ENCODE results near the gene CFDP1. TPM values are rescaled to one million over a fixed set of nuclear protein-coding genes. Genes with fewer than 3 reads are reported as not detected.

CFDP1 gene
- total RNA-seq, 1 experiment from 2014 or later = 90.3 TPM

DNA sequence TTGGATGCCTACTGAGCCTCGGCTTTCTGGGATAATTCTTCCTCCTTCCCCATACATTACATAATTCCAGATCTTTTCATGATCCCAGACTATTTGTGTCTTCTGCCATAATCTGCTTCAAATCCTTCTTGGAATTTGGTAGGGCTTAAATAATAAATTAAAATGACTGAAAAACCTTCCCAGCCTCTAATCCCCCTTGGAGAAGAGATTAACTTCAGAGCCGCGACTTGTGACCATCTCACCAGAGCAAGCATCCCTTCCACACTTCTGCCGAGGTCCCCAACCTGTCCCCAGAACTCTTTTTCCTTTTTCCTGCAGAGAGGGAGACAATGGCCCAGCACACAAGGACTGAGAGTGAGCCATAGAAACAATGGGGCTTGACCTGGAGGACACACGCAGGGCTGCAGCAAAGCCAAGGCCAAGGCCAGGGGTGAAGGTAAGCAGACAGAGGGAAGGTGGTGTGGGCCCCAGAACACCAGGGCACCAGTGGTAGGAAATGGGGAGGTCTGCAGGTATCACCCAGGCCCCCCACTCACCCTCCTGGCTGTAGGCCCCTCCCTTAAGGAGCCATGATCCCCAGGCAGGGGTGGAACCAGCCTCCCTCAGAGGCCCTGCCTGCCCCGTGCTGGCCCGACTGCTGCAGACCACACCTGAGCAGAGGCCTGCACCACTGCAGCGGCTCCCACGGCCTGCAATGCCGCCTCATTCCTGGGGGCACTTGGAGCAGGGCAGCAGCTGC, 172.3 kb downstream of the CFDP1 start:
- Histone ChIP-seq H3K27ac (no peak overlapping the region), H3K36me3 (peaks cover 65% of the 10 kb centered on the region), H3K4me1 (replicated peaks) (peaks cover 52% of the 10 kb centered on the region), H3K4me3 (no peak overlapping the region), H3K27me3 (replicated peaks) (no peaks in the 10 kb centered on the region), H3K9me3 (replicated peaks) (peaks cover 3% of the 10 kb centered on the region; the same call in 1 of the 2 replicates)
- DNase-seq (ENCODE audit: low read depth in 1 of 2, low spot score in 2 of 2) = peak in 1 of 2 experiments; percentile 41

- peaks cover 51% of the 10 kb centered on the region for H3K4me1 ChIP-seq (replicated peaks)
- H3K36me3 ChIP-seq = peaks cover 45% of the 10 kb centered on the region
- H3K4me3 ChIP-seq = no peak overlapping the region
- H3K27ac ChIP-seq = no peak overlapping the region
- DNase-seq (ENCODE audit: low read depth in 1 of 2, low spot score in 2 of 2) = no peak
- H3K9me3 ChIP-seq (replicated peaks) = no peaks in the 10 kb centered on the region
- H3K27me3 ChIP-seq (replicated peaks) = no peaks in the 10 kb centered on the region
Observed at GRCh38 chr16:75258807-75259141, 174.5 kb downstream of the CFDP1 start.

DNA sequence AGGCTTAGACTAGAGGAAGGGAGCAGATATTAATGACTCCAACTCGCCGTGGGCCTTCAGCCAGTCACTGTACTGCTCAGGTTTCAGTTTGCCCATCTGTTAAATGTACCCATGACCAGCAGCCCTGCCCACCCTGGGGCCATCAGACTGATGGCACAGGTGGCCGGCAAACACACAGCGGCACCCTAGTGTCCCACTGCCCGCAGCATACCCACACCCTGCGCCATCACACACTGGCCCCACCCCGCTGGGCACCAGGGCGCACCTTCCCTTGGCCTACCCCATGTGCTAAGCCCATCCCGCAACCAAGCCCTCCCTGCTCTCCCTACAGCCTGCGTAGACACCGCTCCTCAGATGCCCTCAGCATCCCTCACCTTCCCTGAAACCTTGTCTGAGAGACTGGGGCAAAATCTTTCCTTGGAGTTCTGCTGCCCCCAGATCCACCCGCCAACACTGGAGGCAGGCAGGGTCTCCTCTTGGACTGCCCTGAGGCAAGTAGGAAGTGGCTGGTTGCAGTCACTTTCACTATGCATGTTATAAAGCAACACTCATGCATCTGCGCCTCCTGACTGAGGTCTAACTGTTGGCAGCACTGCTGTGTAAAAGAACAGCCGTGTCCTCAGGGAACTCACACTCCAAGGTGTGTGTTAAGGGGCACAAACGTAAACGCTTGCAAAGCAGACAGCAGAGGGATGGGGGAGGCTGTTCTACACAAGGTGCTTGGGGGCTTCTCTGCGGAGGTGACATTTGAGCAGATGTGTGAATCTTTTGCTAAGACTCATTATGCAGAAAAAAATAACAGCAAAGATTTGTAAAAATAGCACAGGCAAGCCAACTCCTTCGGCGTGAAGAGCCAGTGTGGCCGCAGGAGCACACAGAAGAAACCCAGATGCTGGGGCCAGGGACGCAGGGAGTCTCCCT, 175.2 kb downstream of the CFDP1 start:
- Histone ChIP-seq H3K27me3 (replicated peaks) (no peaks in the 10 kb centered on the region), H3K27ac (no peak overlapping the region), H3K4me3 (no peak overlapping the region), H3K36me3 (peaks cover 39% of the 10 kb centered on the region), H3K4me1 (replicated peaks) (peaks cover 51% of the 10 kb centered on the region), H3K9me3 (replicated peaks) (no peaks in the 10 kb centered on the region)
- no peak for DNase-seq (ENCODE audit: low read depth in 1 of 2, low spot score in 2 of 2)

- Histone ChIP-seq H3K27me3 (replicated peaks) (no peaks in the 10 kb centered on the region), H3K4me3 (no peak overlapping the region), H3K9me3 (replicated peaks) (no peaks in the 10 kb centered on the region), H3K36me3 (peaks cover 33% of the 10 kb centered on the region), H3K4me1 (replicated peaks) (peaks cover 56% of the 10 kb centered on the region), H3K27ac (no peak overlapping the region)
- DNase-seq (ENCODE audit: low read depth in 1 of 2, low spot score in 2 of 2) = no peak
Observed at GRCh38 chr16:75256696-75257343, 176.5 kb downstream of the CFDP1 start.

DNA sequence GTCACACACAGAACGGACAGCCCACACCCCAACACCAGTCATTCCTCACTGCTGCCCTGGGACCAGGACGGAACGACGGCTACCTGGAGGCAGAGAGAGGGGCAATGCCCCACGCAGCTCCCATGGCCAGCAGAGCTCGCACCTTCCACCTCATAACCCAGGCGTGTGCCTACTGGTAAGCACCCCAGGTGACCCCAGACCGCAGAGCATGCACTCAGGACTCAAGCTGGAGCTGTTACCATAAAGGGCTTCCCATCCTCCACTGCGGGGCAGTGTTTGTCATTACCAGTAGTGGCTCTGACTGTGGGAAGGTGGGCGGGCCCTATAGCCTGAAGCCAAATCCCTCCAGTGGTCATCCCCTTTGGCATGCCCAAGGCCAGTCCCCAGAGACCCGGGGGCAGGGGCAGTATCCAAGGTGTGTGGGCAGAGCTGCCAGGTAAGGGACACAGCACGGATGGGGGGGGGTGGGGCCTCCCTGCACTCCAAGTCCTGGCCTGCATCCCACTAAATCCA, 177.2 kb downstream of the CFDP1 start:
- Histone ChIP-seq H3K9me3 (replicated peaks) (no peaks in the 10 kb centered on the region), H3K4me3 (no peak overlapping the region), H3K27ac (no peak overlapping the region), H3K36me3 (peaks cover 31% of the 10 kb centered on the region), H3K4me1 (replicated peaks) (peaks cover 61% of the 10 kb centered on the region), H3K27me3 (replicated peaks) (no peaks in the 10 kb centered on the region)
- no peak for DNase-seq (ENCODE audit: low read depth in 1 of 2, low spot score in 2 of 2)

DNA sequence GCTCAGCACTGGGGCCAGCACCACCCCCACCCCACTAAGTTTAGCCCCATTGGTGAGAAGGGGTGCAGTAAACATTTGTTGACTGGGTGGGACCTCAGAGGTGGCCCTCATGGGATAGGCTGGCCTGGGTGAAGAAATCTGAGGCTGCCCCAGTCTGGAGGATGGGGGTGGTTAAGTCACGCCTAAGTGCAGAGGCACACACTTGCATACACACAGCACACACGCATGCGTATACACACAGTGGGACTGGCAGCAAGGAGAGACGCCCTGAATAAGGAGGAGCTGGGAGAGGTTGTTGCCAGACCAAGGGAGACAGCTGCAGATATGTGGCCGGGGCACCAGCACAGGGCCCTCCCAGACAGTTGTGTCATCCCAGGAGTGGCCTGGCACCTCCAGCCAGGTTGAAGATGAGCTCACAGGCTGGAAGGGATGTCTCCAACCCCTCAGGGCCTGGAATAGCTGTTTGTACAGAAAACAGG, 178.9 kb downstream of the CFDP1 start:
- DNase-seq (ENCODE audit: low read depth in 1 of 2, low spot score in 2 of 2) = peak; percentile 53 to 72
- peak overlapping the region; percentile 24 for H3K27ac ChIP-seq
- H3K4me1 ChIP-seq (replicated peaks) = peaks cover 75% of the 10 kb centered on the region
- H3K27me3 ChIP-seq (replicated peaks) = no peaks in the 10 kb centered on the region
- no peak overlapping the region for H3K4me3 ChIP-seq
- H3K36me3 ChIP-seq = peaks cover 35% of the 10 kb centered on the region
- no peaks in the 10 kb centered on the region for H3K9me3 ChIP-seq (replicated peaks)

- peak overlapping the region; percentile 57 for H3K27ac ChIP-seq
- H3K9me3 ChIP-seq (replicated peaks) = no peaks in the 10 kb centered on the region
- no peak overlapping the region for H3K4me3 ChIP-seq
- no peaks in the 10 kb centered on the region for H3K27me3 ChIP-seq (replicated peaks)
- H3K4me1 ChIP-seq (replicated peaks) = peaks cover 87% of the 10 kb centered on the region
- DNase-seq (ENCODE audit: low read depth in 1 of 2, low spot score in 2 of 2) = peak; percentile 89 to 91
- peaks cover 40% of the 10 kb centered on the region for H3K36me3 ChIP-seq
Observed at GRCh38 chr16:75252946-75253911, 180.1 kb downstream of the CFDP1 start.

DNA sequence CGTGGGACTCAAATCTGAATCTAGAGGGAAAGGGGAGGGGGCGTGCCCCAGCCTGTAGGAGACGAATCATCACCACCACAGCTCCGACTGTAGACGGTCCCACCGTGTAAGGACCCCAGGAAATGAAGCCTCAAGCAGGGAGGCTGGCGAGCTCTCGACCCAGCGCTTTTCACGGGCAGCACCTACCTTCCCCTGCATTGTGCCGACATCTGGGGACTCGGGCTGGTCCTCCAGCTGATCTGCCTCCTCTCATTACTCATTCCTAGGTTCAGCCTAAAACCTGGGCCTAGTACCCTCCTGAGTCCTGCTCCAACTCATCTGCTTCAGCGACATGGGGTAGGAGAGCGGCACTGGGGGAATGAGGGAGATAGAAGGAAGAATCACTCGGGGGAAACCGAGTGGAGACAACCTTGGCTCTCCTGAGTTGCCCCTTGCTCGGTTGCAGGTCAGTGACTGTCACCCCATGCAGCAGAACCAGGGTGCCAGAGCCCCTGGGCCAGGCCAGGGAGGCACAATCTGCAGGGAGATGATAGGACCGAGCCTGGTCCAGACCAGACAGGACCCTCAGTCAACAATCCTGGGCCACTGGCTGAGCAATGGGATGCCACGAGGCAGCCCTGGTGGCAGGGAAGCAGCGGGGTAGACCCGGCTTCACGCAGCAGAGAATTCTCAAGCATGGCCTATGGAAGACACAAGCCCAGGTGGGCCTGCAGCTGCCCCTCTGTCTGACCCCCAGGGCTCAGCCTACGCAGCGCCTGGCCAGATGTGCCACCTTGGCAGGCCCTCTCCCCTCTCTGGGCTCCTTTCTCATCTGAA, 181.0 kb downstream of the CFDP1 start:
- H3K4me3 ChIP-seq = peak overlapping the region; percentile 99
- no peak for DNase-seq (ENCODE audit: low read depth in 1 of 2, low spot score in 2 of 2)
- H3K4me1 ChIP-seq (replicated peaks) = peaks cover 93% of the 10 kb centered on the region

GRCh38 chr16:75251280-75252048, 181.8 kb downstream of the CFDP1 start, which contains the start of gene BCAR1:
Gene BCAR1 (minus strand): TSS chr16:75251624. CDS start chr16:75251482, 142 bp downstream.
- no peaks in the 10 kb centered on the region for H3K9me3 ChIP-seq (replicated peaks)
- H3K4me1 ChIP-seq (replicated peaks) = peaks cover 93% of the 10 kb centered on the region
- peak within 1 kb of the TSS; percentile 99 for H3K4me3 ChIP-seq
- peaks cover 51% of the 10 kb centered on the region for H3K36me3 ChIP-seq
- DNase-seq (ENCODE audit: low read depth in 1 of 2, low spot score in 2 of 2) = peak; percentile 73 to 93
- peak within 1 kb of the TSS; percentile 92 for H3K27ac ChIP-seq
- no peaks in the 10 kb centered on the region for H3K27me3 ChIP-seq (replicated peaks)

More for the DNA sequence above, 181.0 kb downstream of the CFDP1 start:
- Histone ChIP-seq H3K27me3 (replicated peaks) (no peaks in the 10 kb centered on the region), H3K9me3 (replicated peaks) (no peaks in the 10 kb centered on the region), H3K27ac (peak overlapping the region; percentile 57), H3K36me3 (peaks cover 44% of the 10 kb centered on the region)

GRCh38 chr16:75250809-75251279, 182.5 kb downstream of the CFDP1 start:
- Histone ChIP-seq H3K4me3 (peak overlapping the region; percentile 99), H3K36me3 (peaks cover 57% of the 10 kb centered on the region), H3K4me1 (replicated peaks) (peaks cover 93% of the 10 kb centered on the region), H3K9me3 (replicated peaks) (no peaks in the 10 kb centered on the region), H3K27ac (peak overlapping the region; percentile 92), H3K27me3 (replicated peaks) (no peaks in the 10 kb centered on the region)
- peak; percentile 60 to 62 for DNase-seq (ENCODE audit: low read depth in 1 of 2, low spot score in 2 of 2)

- peak in 1 of 2 experiments; percentile 61 for DNase-seq (ENCODE audit: low read depth in 1 of 2, low spot score in 2 of 2)
- Histone ChIP-seq H3K27ac (peak overlapping the region; percentile 92), H3K4me1 (replicated peaks) (peaks cover 94% of the 10 kb centered on the region), H3K36me3 (peaks cover 57% of the 10 kb centered on the region), H3K9me3 (replicated peaks) (no peaks in the 10 kb centered on the region), H3K4me3 (peak overlapping the region; percentile 99), H3K27me3 (replicated peaks) (no peaks in the 10 kb centered on the region)
Observed at GRCh38 chr16:75250089-75250808, 183.1 kb downstream of the CFDP1 start.
